ENCODE data around the gene CCDC152. TPM values are rescaled to one million over a fixed set of nuclear protein-coding genes. Genes with fewer than 3 reads are reported as not detected.

CCDC152 gene
- total and polyA plus RNA-seq, 5 donors: 2.9 to 5.1 (median 4.7) TPM

DNA sequence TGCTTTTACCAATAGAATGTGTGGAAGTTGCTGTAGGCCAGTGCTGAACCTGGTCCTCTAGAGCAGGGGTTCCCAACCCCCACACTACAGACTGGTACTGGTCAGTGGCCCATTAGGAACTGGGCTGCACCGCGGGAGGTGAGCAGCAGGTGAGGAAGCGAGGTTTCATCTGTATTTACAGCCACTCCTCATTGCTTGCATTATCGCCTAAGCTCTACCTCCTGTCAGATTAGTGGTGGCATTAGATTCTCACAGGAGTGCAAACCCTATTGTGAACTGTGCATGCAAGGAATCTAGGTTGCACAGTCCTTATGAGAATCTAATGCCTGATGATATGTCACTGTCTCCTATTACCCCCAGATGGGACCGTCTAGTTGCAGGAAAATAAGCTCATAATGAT is 6.1 kb upstream of the CCDC152 start:
- Histone ChIP-seq H3K27me3 (ENCODE audit: control insufficient read depth, insufficient read depth) (no peaks in the 10 kb centered on the region), H3K9me3 (ENCODE audit: control insufficient read depth, low read length) (no peaks in the 10 kb centered on the region), H3K4me1 (ENCODE audit: control insufficient read depth, insufficient read depth, low read length) (no peaks in the 10 kb centered on the region), H3K4me3 (ENCODE audit: low read length) (no peak overlapping the region), H3K27ac (ENCODE audit: low read length) (no peak overlapping the region)
- ATAC-seq (no peak), DNase-seq (no peak)
- WGBS: 92% methylated on average over 5 of the region's 5 CpGs
- intact Hi-C loops (cut with DNase I): no loop called here

DNA sequence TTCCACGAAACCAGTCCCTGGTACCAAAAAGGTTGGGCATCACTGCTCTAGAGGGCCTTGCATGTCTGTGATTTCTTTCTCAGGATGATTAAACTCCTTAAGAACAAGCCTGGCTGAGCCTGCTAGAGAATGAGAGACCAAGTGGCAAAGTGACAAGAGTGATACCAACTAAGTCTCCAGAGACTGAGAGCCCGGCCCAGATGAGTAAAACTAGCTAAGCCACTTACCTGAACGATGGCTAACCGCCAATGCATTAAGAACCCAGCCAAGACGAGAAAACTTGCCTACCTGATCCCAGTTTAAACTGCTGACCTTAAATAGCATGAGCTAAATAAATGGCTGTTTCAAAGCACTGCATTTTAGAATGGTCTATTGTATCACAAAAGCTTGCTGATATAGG is 5.6 kb upstream of the CCDC152 start:
- H3K4me3 ChIP-seq (ENCODE audit: low read length): no peak overlapping the region
- intact Hi-C loops (cut with DNase I): no loop called here

DNA sequence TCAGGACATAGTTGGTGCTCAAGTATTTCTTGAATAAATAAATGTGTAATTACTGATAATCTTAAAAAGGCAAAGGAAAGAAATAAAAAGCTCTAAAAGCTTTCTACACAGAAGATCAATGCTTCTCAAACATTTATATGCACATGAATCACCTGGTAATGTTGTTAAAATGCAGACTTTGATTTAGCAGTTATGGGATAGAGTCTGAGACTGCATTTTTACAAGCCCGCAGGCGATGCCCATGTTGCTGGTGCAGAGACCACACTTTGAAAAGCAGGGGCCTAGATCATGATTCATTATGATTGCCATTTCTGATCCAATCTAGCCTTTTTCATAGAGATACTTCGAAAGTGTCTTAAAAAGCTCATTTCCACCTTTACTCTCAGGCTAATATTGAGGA is 3.5 kb upstream of the CCDC152 start:
- H3K9me3 ChIP-seq (ENCODE audit: control insufficient read depth, low read length): no peaks in the 10 kb centered on the region
- ATAC-seq: no peak
- intact Hi-C loops (cut with DNase I): no loop called here
- H3K27me3 ChIP-seq (ENCODE audit: control insufficient read depth, insufficient read depth): no peaks in the 10 kb centered on the region
- DNase-seq: no peak
- H3K4me1 ChIP-seq (ENCODE audit: control insufficient read depth, insufficient read depth, low read length): no peaks in the 10 kb centered on the region
- WGBS: 89% methylated on average over 3 of the region's 3 CpGs
- no peak overlapping the region for H3K4me3 ChIP-seq (ENCODE audit: low read length)
- H3K27ac ChIP-seq (ENCODE audit: low read length): no peak overlapping the region

More for the DNA sequence above, 5.6 kb upstream of the CCDC152 start:
- Histone ChIP-seq H3K4me1 (ENCODE audit: control insufficient read depth, insufficient read depth, low read length) (no peaks in the 10 kb centered on the region), H3K9me3 (ENCODE audit: control insufficient read depth, low read length) (no peaks in the 10 kb centered on the region), H3K27ac (ENCODE audit: low read length) (no peak overlapping the region), H3K27me3 (ENCODE audit: control insufficient read depth, insufficient read depth) (no peaks in the 10 kb centered on the region)
- no peak for DNase-seq
- ATAC-seq: no peak
- WGBS: 85% methylated on average over 5 of the region's 5 CpGs

DNA sequence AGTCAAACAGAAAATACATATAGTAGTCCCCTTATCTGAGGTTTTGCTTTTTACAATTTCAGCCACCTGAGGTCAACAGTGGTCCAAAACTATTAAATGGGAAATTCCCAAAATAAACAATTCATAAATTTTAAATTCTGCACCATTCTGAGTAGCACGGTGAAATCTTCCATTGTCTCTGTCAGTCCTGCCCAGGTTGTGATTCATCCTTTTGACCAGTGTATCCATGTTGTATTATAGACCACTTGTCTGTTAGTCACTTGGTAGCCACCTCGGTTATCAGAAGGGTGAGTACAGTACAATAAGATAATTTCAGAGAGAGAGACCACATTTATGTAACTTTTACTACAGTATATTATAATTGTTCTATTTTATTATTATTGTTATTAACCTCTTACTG is 2.8 kb downstream of the CCDC152 start:
- no peak for ATAC-seq
- Histone ChIP-seq H3K27me3 (ENCODE audit: control insufficient read depth, insufficient read depth) (no peaks in the 10 kb centered on the region), H3K27ac (ENCODE audit: low read length) (no peak overlapping the region), H3K9me3 (ENCODE audit: control insufficient read depth, low read length) (no peaks in the 10 kb centered on the region), H3K4me3 (ENCODE audit: low read length) (no peak overlapping the region), H3K4me1 (ENCODE audit: control insufficient read depth, insufficient read depth, low read length) (no peaks in the 10 kb centered on the region)
- intact Hi-C loops (cut with DNase I): no loop called here
- no peak for DNase-seq
- WGBS: 96% methylated on average over 2 of the region's 2 CpGs

DNA sequence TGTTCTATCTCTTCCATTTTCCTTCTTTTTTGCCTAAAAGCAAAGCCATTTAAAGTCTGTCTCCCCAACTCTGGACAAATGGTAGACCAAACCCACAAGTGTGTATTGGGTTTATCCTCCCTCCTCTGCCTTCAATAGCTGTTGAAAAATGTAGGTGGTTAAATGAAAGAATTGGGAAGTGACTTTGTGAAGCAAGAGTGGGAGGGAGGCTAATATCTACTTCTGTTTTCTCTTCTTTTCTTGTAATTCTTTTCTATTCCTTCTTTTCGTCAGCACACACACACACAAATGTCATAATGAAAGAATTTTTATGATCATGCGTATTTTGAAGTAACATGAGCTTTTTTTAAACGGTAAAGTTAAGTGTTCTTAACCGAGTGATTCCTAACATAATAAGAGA is 3.8 kb downstream of the CCDC152 start:
- no peak overlapping the region for H3K4me3 ChIP-seq (ENCODE audit: low read length)
- H3K27me3 ChIP-seq (ENCODE audit: control insufficient read depth, insufficient read depth): no peaks in the 10 kb centered on the region
- no peak overlapping the region for H3K27ac ChIP-seq (ENCODE audit: low read length)
- H3K9me3 ChIP-seq (ENCODE audit: control insufficient read depth, low read length): no peaks in the 10 kb centered on the region
- intact Hi-C loops (cut with DNase I): loop anchor here in 3 of 4 donors (10.0 kb wide), 2 partner anchors 756 to 906 kb away; no protein-coding TSS in a partner anchor
- H3K4me1 ChIP-seq (ENCODE audit: control insufficient read depth, insufficient read depth, low read length): no peaks in the 10 kb centered on the region
- DNase-seq: no peak
- no peak for ATAC-seq
- WGBS: 90% methylated on average over 4 of the region's 4 CpGs

DNA sequence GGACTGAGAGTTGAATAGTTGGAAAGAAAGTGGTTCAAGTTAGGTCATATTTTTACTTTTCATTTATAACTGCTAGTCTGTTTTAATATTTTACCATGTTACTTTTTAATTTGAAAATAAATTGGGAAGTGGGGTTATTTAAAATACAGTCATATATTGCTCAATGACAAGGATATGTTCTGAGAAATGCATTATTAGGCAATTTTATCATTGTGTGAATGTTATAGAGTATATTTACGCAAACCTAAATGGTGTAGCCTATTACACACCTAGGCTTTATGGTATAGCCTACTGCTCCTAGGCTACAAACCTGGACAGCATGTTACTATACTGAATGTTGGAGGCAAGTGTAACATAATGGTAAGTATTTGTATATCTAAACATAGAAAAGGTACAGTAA is 5.2 kb downstream of the CCDC152 start:
- intact Hi-C loops (cut with DNase I): loop anchor here in 3 of 4 donors (10.0 kb wide), 2 partner anchors 757 to 907 kb away; no protein-coding TSS in a partner anchor
- DNase-seq: no peak
- 98% methylated on average over 1 of the region's 1 CpG for WGBS
- no peaks in the 10 kb centered on the region for H3K9me3 ChIP-seq (ENCODE audit: control insufficient read depth, low read length)
- no peak overlapping the region for H3K27ac ChIP-seq (ENCODE audit: low read length)
- no peaks in the 10 kb centered on the region for H3K4me1 ChIP-seq (ENCODE audit: control insufficient read depth, insufficient read depth, low read length)
- no peaks in the 10 kb centered on the region for H3K27me3 ChIP-seq (ENCODE audit: control insufficient read depth, insufficient read depth)
- no peak for ATAC-seq
- no peak overlapping the region for H3K4me3 ChIP-seq (ENCODE audit: low read length)

DNA sequence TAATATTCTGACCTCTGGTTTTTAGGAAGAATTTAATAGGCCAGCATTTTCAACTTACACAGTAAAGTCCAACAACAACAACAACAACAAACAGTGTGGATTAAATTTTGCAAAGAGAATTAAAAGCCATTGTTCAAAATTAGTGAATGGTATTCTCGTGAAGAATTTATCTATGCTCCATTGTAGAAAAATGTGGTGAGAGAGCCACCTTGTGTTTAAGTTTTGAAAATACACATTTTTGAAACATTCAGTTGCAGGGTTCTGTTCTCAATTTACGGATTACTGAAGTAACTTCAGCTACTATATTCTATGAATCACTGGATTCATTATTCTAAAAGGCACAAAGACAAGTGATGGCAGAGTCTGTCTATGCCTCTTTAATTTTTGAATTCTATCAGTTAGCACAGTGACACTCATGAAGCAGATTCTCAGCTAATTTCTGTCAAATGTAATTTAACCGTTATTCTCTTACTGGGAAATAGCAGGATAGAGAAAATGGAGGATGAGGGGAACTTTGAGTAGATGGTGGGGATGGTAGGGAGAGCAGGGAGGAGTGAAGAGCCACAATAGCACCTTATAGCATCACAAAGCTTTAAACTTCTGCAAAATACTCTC is 11.0 kb downstream of the CCDC152 start:
- Histone ChIP-seq H3K4me3 (ENCODE audit: low read length) (no peak overlapping the region), H3K4me1 (ENCODE audit: control insufficient read depth, insufficient read depth, low read length) (no peaks in the 10 kb centered on the region), H3K9me3 (ENCODE audit: control insufficient read depth, low read length) (no peaks in the 10 kb centered on the region), H3K27ac (ENCODE audit: low read length) (no peak overlapping the region), H3K27me3 (ENCODE audit: control insufficient read depth, insufficient read depth) (no peaks in the 10 kb centered on the region)
- ATAC-seq: no peak
- intact Hi-C loops (cut with DNase I): loop anchor here (5.0 to 10.0 kb wide), 4 partner anchors 763 to 913 kb away; no protein-coding TSS in a partner anchor
- 35% methylated on average over 3 of the region's 3 CpGs for WGBS
- DNase-seq: no peak

DNA sequence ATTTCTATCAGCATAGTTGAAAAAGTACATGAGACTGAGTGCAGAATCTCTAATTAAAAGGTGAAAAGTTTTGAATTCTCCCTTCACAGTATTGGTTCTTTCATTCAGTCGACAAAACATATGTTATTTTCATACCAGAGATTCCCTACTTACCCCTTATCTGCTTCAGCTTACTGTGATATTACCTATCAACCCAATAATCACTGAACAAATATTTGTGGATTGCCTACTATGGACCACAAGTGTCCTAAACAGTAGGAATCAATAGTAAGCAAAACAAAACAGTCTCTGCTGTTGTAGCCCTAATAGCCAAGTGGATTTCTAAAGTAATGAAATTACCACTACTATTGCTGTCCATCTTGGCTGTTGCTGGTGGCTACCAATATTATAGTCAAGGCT is 11.5 kb downstream of the CCDC152 start:
- ATAC-seq (no peak), DNase-seq (no peak)
- Histone ChIP-seq H3K4me3 (ENCODE audit: low read length) (no peak overlapping the region), H3K27me3 (ENCODE audit: control insufficient read depth, insufficient read depth) (no peaks in the 10 kb centered on the region), H3K4me1 (ENCODE audit: control insufficient read depth, insufficient read depth, low read length) (no peaks in the 10 kb centered on the region), H3K27ac (ENCODE audit: low read length) (no peak overlapping the region), H3K9me3 (ENCODE audit: control insufficient read depth, low read length) (no peaks in the 10 kb centered on the region)
- intact Hi-C loops (cut with DNase I): loop anchor here (5.0 to 10.0 kb wide), 4 partner anchors 763 to 913 kb away; no protein-coding TSS in a partner anchor
- 43% methylated on average over 1 of the region's 1 CpG for WGBS

DNA sequence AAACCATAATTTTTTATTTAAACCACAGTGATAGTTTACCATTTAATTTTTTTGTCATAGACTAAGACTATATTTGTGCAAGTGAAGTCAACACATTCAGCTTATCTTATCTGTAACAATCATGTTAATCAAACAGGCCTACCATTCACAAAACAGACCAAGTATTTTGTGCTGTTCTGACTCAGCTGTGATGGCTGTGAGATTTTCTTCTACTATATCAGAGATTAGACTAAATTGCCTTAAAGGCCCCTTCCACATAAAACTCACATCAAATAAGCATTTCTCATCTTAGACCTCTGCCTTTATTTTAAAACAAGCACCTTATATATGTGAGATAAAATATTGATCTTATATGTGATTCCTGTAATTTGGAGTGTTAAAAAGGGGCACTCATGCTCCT is 13.4 kb downstream of the CCDC152 start:
- no peak for DNase-seq
- no peak overlapping the region for H3K27ac ChIP-seq (ENCODE audit: low read length)
- intact Hi-C loops (cut with DNase I): loop anchor here in 1 of 4 donors (10.0 kb wide), 1 partner anchor 115 kb away; no protein-coding TSS in a partner anchor
- no peaks in the 10 kb centered on the region for H3K4me1 ChIP-seq (ENCODE audit: control insufficient read depth, insufficient read depth, low read length)
- ATAC-seq: no peak
- H3K9me3 ChIP-seq (ENCODE audit: control insufficient read depth, low read length): no peaks in the 10 kb centered on the region
- H3K4me3 ChIP-seq (ENCODE audit: low read length): no peak overlapping the region
- no peaks in the 10 kb centered on the region for H3K27me3 ChIP-seq (ENCODE audit: control insufficient read depth, insufficient read depth)

DNA sequence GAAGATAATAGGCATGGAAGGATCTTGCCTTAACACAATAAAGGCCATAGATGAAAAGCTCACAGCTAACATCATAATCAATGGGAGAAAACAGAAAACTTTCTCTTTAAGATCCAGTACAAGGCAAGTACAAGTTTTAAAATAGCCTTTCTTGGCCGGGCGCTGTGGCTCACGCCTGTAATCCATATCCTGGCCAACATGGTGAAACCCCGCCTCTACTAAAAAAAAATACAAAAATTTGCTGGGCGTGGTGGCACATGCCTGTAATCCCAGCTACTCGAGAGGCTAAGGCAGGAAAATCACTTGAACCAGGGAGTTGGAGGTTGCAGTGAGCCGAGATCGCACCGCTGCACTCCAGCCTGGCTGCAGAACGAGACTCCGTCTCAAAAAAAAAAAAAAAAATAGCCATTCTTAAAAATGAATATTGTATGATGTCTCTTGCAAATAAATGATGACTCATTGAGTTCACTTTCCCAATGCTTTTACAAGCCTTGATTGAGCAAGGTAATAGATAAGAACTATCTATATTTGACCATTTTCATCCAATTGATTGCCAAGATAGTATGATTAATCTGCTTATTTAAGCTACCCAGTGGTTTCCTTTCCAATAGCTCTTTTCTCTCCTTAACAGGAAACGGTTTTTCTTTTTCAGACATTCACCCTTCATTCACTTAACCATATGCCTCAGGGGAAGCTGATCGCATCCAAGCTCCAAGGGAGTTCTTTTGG is 15.8 kb downstream of the CCDC152 start:
- WGBS: 62% methylated on average over 13 of the region's 13 CpGs
- Histone ChIP-seq H3K4me3 (ENCODE audit: low read length) (peak overlapping the region; percentile 2), H3K27ac (ENCODE audit: low read length) (no peak overlapping the region), H3K9me3 (ENCODE audit: control insufficient read depth, low read length) (no peaks in the 10 kb centered on the region), H3K27me3 (ENCODE audit: control insufficient read depth, insufficient read depth) (no peaks in the 10 kb centered on the region), H3K4me1 (ENCODE audit: control insufficient read depth, insufficient read depth, low read length) (no peaks in the 10 kb centered on the region)
- DNase-seq (no peak), ATAC-seq (no peak)
- intact Hi-C loops (cut with DNase I): loop anchor here in 1 of 4 donors (10.0 kb wide), 1 partner anchor 112 kb away; no protein-coding TSS in a partner anchor

DNA sequence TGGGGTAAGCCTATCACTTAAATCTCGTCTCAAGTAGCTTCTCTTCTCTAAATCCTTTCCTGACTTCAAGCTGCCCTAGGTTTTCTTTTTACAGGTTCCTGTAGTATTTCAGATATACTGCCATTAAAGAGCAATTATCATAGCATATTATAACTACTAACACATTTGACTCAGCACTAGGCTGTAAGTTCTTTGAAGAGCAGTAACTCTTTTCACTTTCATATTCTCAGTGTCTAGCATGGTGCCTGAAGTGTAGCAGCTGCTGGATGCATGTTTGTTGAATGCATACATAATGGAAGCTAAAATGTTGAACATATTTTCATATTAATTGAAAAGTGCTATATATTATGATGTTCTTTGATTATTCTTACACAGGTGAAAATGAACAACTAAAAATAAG is 22.5 kb downstream of the CCDC152 start:
- DNase-seq (no peak), ATAC-seq (no peak)
- H3K4me3 ChIP-seq (ENCODE audit: low read length): no peak overlapping the region
- intact Hi-C loops (cut with DNase I): loop anchor here in 1 of 4 donors (10.0 kb wide), 1 partner anchor 106 kb away; no protein-coding TSS in a partner anchor
- H3K27ac ChIP-seq (ENCODE audit: low read length): no peak overlapping the region
- no peaks in the 10 kb centered on the region for H3K9me3 ChIP-seq (ENCODE audit: control insufficient read depth, low read length)
- H3K4me1 ChIP-seq (ENCODE audit: control insufficient read depth, insufficient read depth, low read length): no peaks in the 10 kb centered on the region
- H3K27me3 ChIP-seq (ENCODE audit: control insufficient read depth, insufficient read depth): no peaks in the 10 kb centered on the region
- 81% methylated on average over 1 of the region's 1 CpG for WGBS
